Measurements from ENCODE around the gene MRPL55.

MRPL55 gene

GRCh38 chr1:228150120-228150460, 41.0 kb upstream of the MRPL55 start:
- no peak for TF ChIP-seq CTCF (IDR thresholded peaks at IDR 0.05; ENCODE audit: borderline replicate concordance, insufficient read depth, low read depth, low read length)
- no peak overlapping the region for H3K4me3 ChIP-seq (ENCODE audit: low read depth, low read length)

- no peak within 1 kb of the TSS for H3K4me3 ChIP-seq (ENCODE audit: low read depth, low read length)
These were observed 40.5 kb upstream of the MRPL55 start, which contains the start of gene GJC2 for GRCh38 chr1:228149406-228150119. Gene GJC2 (plus strand): TSS chr1:228149930. CDS start chr1:228157759, 7,829 bp downstream.

GRCh38 chr1:228148935-228149405, 39.9 kb upstream of the MRPL55 start:
- H3K4me3 ChIP-seq (ENCODE audit: low read depth, low read length): no peak overlapping the region
- no peak for TF ChIP-seq CTCF (IDR thresholded peaks at IDR 0.05; ENCODE audit: borderline replicate concordance, insufficient read depth, low read depth, low read length)

More at GRCh38 chr1:228149406-228150119, 40.5 kb upstream of the MRPL55 start, which contains the start of gene GJC2:
- TF ChIP-seq CTCF (IDR thresholded peaks at IDR 0.05; ENCODE audit: borderline replicate concordance, insufficient read depth, low read depth, low read length): no peak

- no peak overlapping the region for H3K4me3 ChIP-seq (ENCODE audit: low read depth, low read length)
- TF ChIP-seq CTCF (IDR thresholded peaks at IDR 0.05; ENCODE audit: borderline replicate concordance, insufficient read depth, low read depth, low read length): no peak
These were observed 39.2 kb upstream of the MRPL55 start for GRCh38 chr1:228148196-228148861.

GRCh38 chr1:228147768-228148167, 38.7 kb upstream of the MRPL55 start:
- no peak for TF ChIP-seq CTCF (IDR thresholded peaks at IDR 0.05; ENCODE audit: borderline replicate concordance, insufficient read depth, low read depth, low read length)
- no peak overlapping the region for H3K4me3 ChIP-seq (ENCODE audit: low read depth, low read length)

- no peak overlapping the region for H3K4me3 ChIP-seq (ENCODE audit: low read depth, low read length)
- TF ChIP-seq CTCF (IDR thresholded peaks at IDR 0.05; ENCODE audit: borderline replicate concordance, insufficient read depth, low read depth, low read length): no peak
These were observed 38.1 kb upstream of the MRPL55 start for GRCh38 chr1:228147151-228147693.

All from GM12875 (cell line).